H1 (cell line): ENCODE data around the gene TGM3. TPM values are rescaled to one million over a fixed set of nuclear protein-coding genes. Genes with fewer than 3 reads are reported as not detected.
A peak's percentile ranks its signal among the peaks of the same experiment; 100 is the strongest.

Experiments
- CTCF ChIA-PET: fragments of 300-600 bp; sonication (Branson Sonifier 250); formaldehyde crosslinking; loops from one replicate; lab custom pipeline; 2021; ENCODE audit not compliant: partially characterized antibody; lab: Charles Lee
- POLR2A ChIA-PET: fragments of 300-600 bp; sonication (Branson Sonifier 250); formaldehyde crosslinking; loops from one replicate; lab custom pipeline; 2021; ENCODE audit warnings: inconsistent platforms; ENCODE audit not compliant: partially characterized antibody; lab: Charles Lee
- DNase-seq, 2 experiments: peaks; one replicate each; pipeline versions ENCODE4 v3.0.0 to v3.0.0-alpha.2; 2010 to 2022; ENCODE audit warnings: low spot score in 2 of 2, low read depth in 1 of 2, mixed read lengths in 1 of 2
- FAIRE-seq: peaks from 2 replicates; lab custom pipeline; 2011; peaks lifted over from hg19 to GRCh38; lab: Jason Lieb, UNC
- H2AFZ ChIP-seq: 2 replicates; pipeline ENCODE4 v1.8.1; 2012; ENCODE audit warnings: low read length, inconsistent platforms
- H2AK5ac ChIP-seq: 2 replicates; pipeline ENCODE4 v1.6.1; 2013; ENCODE audit warnings: low read depth, low read length
- H2BK120ac ChIP-seq: replicated peaks from 2 replicates; pipeline ENCODE3; 2013; ENCODE audit warnings: low read depth, low read length, inconsistent platforms
- H2BK12ac ChIP-seq: 2 replicates; pipeline ENCODE4 v1.6.1; 2013; ENCODE audit warnings: low read depth, low read length
- H2BK15ac ChIP-seq: 2 replicates; pipeline ENCODE4 v1.6.1; 2013; ENCODE audit warnings: low read length
- H2BK20ac ChIP-seq: 2 replicates; pipeline ENCODE4 v1.6.1; 2013; ENCODE audit warnings: low read length
- H2BK5ac ChIP-seq: 2 replicates; pipeline ENCODE4 v1.6.1; 2013; ENCODE audit warnings: low read depth, low read length
- H3K14ac ChIP-seq: 2 replicates; pipeline ENCODE4 v1.6.1; 2013; ENCODE audit warnings: inconsistent platforms; ENCODE audit not compliant: insufficient read length
- H3K18ac ChIP-seq: 2 replicates; pipeline ENCODE4 v1.6.1; 2013; ENCODE audit warnings: low read length; ENCODE audit errors: extremely low read depth
- H3K23ac ChIP-seq: 2 replicates; pipeline ENCODE4 v1.6.1; 2013; ENCODE audit warnings: inconsistent platforms; ENCODE audit not compliant: insufficient read length
- H3K23me2 ChIP-seq: 2 replicates; pipeline ENCODE4 v1.6.1; 2013; ENCODE audit warnings: low read depth, low read length
- H3K27ac ChIP-seq: 2 replicates; pipeline ENCODE4 v1.6.1; 2011; ENCODE audit warnings: low read depth, low read length, inconsistent platforms
- H3K27me3 ChIP-seq, 4 experiments: replicated peaks in 1 of 4; 1 replicate in 1 of 4; 2 replicates in 3 of 4; pipeline versions ENCODE4 v1.6.1 to v1.8.1; 2011 to 2013; ENCODE audit warnings: low read length in 3 of 4, mild to moderate bottlenecking in 3 of 4, inconsistent platforms in 2 of 4, mixed read lengths in 2 of 4, moderate library complexity in 1 of 4; ENCODE audit not compliant: control insufficient read depth in 3 of 4, insufficient read depth in 3 of 4; ENCODE audit errors: extremely low read depth in 1 of 4
- H3K36me3 ChIP-seq, 4 experiments: 2 replicates each; pipeline versions ENCODE4 v1.6.1 to v1.8.1; 2011 to 2013; ENCODE audit warnings: mild to moderate bottlenecking in 4 of 4, low read length in 3 of 4, moderate library complexity in 2 of 4, control low read depth in 1 of 4, inconsistent platforms in 1 of 4; ENCODE audit not compliant: insufficient read depth in 4 of 4, control insufficient read depth in 2 of 4
- H3K4ac ChIP-seq: replicated peaks from 2 replicates; pipeline ENCODE3; 2013; ENCODE audit warnings: low read length, low read depth, mixed read lengths, inconsistent platforms; ENCODE audit not compliant: insufficient read length
- H3K4me1 ChIP-seq, 4 experiments: replicated peaks in 1 of 4; 1 replicate in 1 of 4; 2 replicates in 3 of 4; pipeline versions ENCODE4 v1.6.1 to v1.8.1; 2011 to 2013; ENCODE audit warnings: low read length in 3 of 4, inconsistent platforms in 2 of 4, mixed read lengths in 1 of 4; ENCODE audit not compliant: insufficient read depth in 4 of 4, control insufficient read depth in 3 of 4
- H3K4me2 ChIP-seq, 2 experiments: 2 replicates each; pipeline versions ENCODE4 v1.6.1 to v1.8.1; 2011 to 2013; ENCODE audit warnings: low read depth in 2 of 2, low read length in 2 of 2, control low read depth in 1 of 2, inconsistent platforms in 1 of 2, mild to moderate bottlenecking in 1 of 2; ENCODE audit not compliant: insufficient read depth in 1 of 2
- H3K4me3 ChIP-seq, 4 experiments: fragments of 200-600, 300-600 bp in 1 of 4; sonication (generic), shearing (Covaris generic), sonication (Bioruptor Twin) in 1 of 4; 2 replicates each; pipeline versions ENCODE4 v1.5.1 to v1.8.1; 2011 to 2016; ENCODE audit warnings: low read length in 4 of 4, low read depth in 3 of 4, control low read depth in 2 of 4, inconsistent platforms in 2 of 4, mild to moderate bottlenecking in 2 of 4, mixed read lengths in 1 of 4, moderate library complexity in 1 of 4; ENCODE audit not compliant: insufficient read depth in 2 of 4; ENCODE audit errors: extremely low read depth in 1 of 4
- H3K56ac ChIP-seq: replicated peaks from 2 replicates; pipeline ENCODE3; 2013; ENCODE audit warnings: low read depth, mild to moderate bottlenecking, mixed read lengths, low read length, inconsistent platforms; ENCODE audit not compliant: insufficient read length
- H3K79me1 ChIP-seq: 2 replicates; pipeline ENCODE4 v1.6.1; 2013; ENCODE audit warnings: low read depth, low read length, control low read depth
- H3K79me2 ChIP-seq, 2 experiments: 2 replicates each; pipeline versions ENCODE4 v1.6.1 to v1.8.1; 2012 to 2013; ENCODE audit warnings: low read length in 2 of 2, mild to moderate bottlenecking in 2 of 2, inconsistent platforms in 1 of 2; ENCODE audit not compliant: insufficient read depth in 2 of 2, control insufficient read depth in 1 of 2
- H3K9ac ChIP-seq, 4 experiments: replicated peaks in 1 of 4; 1 replicate in 1 of 4; 2 replicates in 3 of 4; pipeline versions ENCODE4 v1.6.1 to v1.8.1; 2011 to 2013; ENCODE audit warnings: low read depth in 3 of 4, low read length in 3 of 4, control low read depth in 2 of 4, mild to moderate bottlenecking in 2 of 4, moderate library complexity in 2 of 4, inconsistent platforms in 1 of 4; ENCODE audit errors: extremely low read depth in 1 of 4
- H3K9me3 ChIP-seq, 2 experiments: 2 replicates each; pipeline versions ENCODE4 v1.6.1 to v1.8.1; 2012 to 2013; ENCODE audit warnings: mild to moderate bottlenecking in 2 of 2, moderate library complexity in 2 of 2, control low read depth in 1 of 2, inconsistent platforms in 1 of 2, low read depth in 1 of 2, low read length in 1 of 2, mixed read lengths in 1 of 2; ENCODE audit not compliant: insufficient read depth in 2 of 2
- H4K20me1 ChIP-seq, 2 experiments: replicated peaks in 1 of 2; 2 replicates each; pipeline versions ENCODE3 to v1.8.1; 2011 to 2013; ENCODE audit warnings: inconsistent platforms in 2 of 2, low read length in 2 of 2, mild to moderate bottlenecking in 1 of 2; ENCODE audit not compliant: insufficient read depth in 2 of 2, control insufficient read depth in 1 of 2
- H4K5ac ChIP-seq: 2 replicates; pipeline ENCODE4 v1.6.1; 2013; ENCODE audit warnings: low read length, low read depth, mixed read lengths, inconsistent platforms; ENCODE audit not compliant: insufficient read length
- H4K8ac ChIP-seq: 2 replicates; pipeline ENCODE4 v1.8.0; 2013; ENCODE audit warnings: mild to moderate bottlenecking, moderate library complexity, low read length, inconsistent platforms; ENCODE audit not compliant: insufficient read depth; ENCODE audit errors: extremely low read depth
- H4K91ac ChIP-seq: replicated peaks from 2 replicates; pipeline ENCODE3; 2013; ENCODE audit warnings: low read length, mixed read lengths, inconsistent platforms; ENCODE audit not compliant: insufficient read length
- EZH2 ChIP-seq: fragments of 200-600 bp; sonication (generic); IDR thresholded peaks from 2 replicates; pipeline ENCODE4 v1.7.1; 2012; ENCODE audit warnings: low read depth, mild to moderate bottlenecking, moderate library complexity, low read length, inconsistent platforms; ENCODE audit not compliant: severe bottlenecking
- KDM5A ChIP-seq: fragments of 200-600 bp; IDR thresholded peaks from 2 replicates; pipeline ENCODE4 v1.7.1; 2012; ENCODE audit warnings: mild to moderate bottlenecking, low read length, inconsistent platforms, mixed read lengths
- MAFK ChIP-seq: IDR thresholded peaks from 2 replicates; pipeline ENCODE4 v1.6.1; 2012; ENCODE audit warnings: low read depth, mild to moderate bottlenecking, improper control_type of control experiment, low read length
- POLR2A ChIP-seq, 2 experiments: IDR thresholded peaks; 1 replicate in 1 of 2; 2 replicates in 1 of 2; pipeline ENCODE4 v1.6.1; 2011; ENCODE audit warnings: low read depth in 2 of 2, low read length in 2 of 2, mild to moderate bottlenecking in 2 of 2; ENCODE audit errors: control extremely low read depth in 1 of 2
- WGBS, 2 experiments: shearing (Covaris generic) in 1 of 2; methylation state at CpG; one replicate each; pipeline versions ENCODE4 v1.1.6 to v1.1.7; 2013 to 2015; ENCODE audit warnings: low lambda C conversion rate in 2 of 2, mixed read lengths in 2 of 2, inconsistent platforms in 1 of 2, low coverage in 1 of 2, missing lambda C conversion rate in 1 of 2; ENCODE audit not compliant: insufficient replicate concordance in 2 of 2, insufficient coverage in 1 of 2, insufficient read length in 1 of 2; ENCODE audit errors: extremely low coverage in 1 of 2, missing lambda C conversion rate in 1 of 2; 5-methylcytosine and 5-hydroxymethylcytosine counted together
- polyA plus RNA-seq, 7 experiments: library from polyadenylated mRNA; depleted of rRNA in 3 of 7; stranded (reverse) in 5 of 7; unstranded in 2 of 7; fragments of >200 nt in 5 of 7; fragments of 200-250 nt in 2 of 7; gene quantifications; 1 replicate in 5 of 7; 2 replicates in 1 of 7; 4 replicates in 1 of 7; pipeline versions ENCODE4 v1.2.1 to v1.2.3, GENCODE V29; 2011 to 2013; ENCODE audit warnings: missing spikeins in 2 of 7, mixed read lengths in 2 of 7
- total RNA-seq: library from RNA; stranded (reverse); fragmentation: NEBNext Ultra II Directional; extraction: Animal tissue kit (Norgen Biotek cat#: 25700); gene quantifications from 2 replicates; pipeline ENCODE4 v1.2.1, GENCODE V29; 2021

Gene TGM3
- total and polyA plus RNA-seq, 2 of the 8 experiments (the other 6 are each of a cell fraction or from before 2014, with no cell fraction given), result 0.12 TPM; not detected in 1

GRCh38 chr20:2285613-2286012 lies 10.2 kb upstream of the TGM3 start:
- Histone ChIP-seq H3K4ac (no peak overlapping the region), H3K4me3 (no peak overlapping the region), H3K27ac (no peak overlapping the region)
- 95% methylated on average over 4 of the region's 4 CpGs; no CpG with 5 or more reads in 1 of the 2 experiments for WGBS, 2 experiments
- FAIRE-seq, result no peak
- CTCF ChIA-PET, result interaction anchor here (1.2 to 3.2 kb wide), 2 partner anchors 10 to 78 kb away, joined by 3 to 10 read pairs; no protein-coding TSS in a partner anchor
- no peak for TF ChIP-seq KDM5A
- no peak for TF ChIP-seq POLR2A (IDR thresholded peaks at IDR 0.05; ENCODE audit: control extremely low read depth in 1 of 2, low read depth in 2 of 2, low read length in 2 of 2)
- peak; percentile 11; the same call in 1 of the 2 replicates for TF ChIP-seq MAFK
- no peak for TF ChIP-seq EZH2
- TF ChIP-seq, all 59 proteins: peak for 1
- H3K4me1 ChIP-seq, result peaks cover 0 to 4% (median 0%) of the 10 kb centered on the region in 4 experiments; a peak in 1 of 7 replicates
- no peaks in the 10 kb centered on the region for H3K27me3 ChIP-seq
- H4K91ac ChIP-seq, result no peak overlapping the region
- H3K36me3 ChIP-seq, result no peaks in the 10 kb centered on the region
- no peak overlapping the region for H3K14ac ChIP-seq
- no peak overlapping the region for H2BK12ac ChIP-seq
- no peak overlapping the region for H4K8ac ChIP-seq
- no peaks in the 10 kb centered on the region for H4K20me1 ChIP-seq
- no peak overlapping the region for H2BK15ac ChIP-seq
- no peaks in the 10 kb centered on the region for H3K79me1 ChIP-seq
- H3K18ac ChIP-seq, result no peak overlapping the region
- H3K9ac ChIP-seq, result no peak overlapping the region
- DNase-seq, result no peak
- POLR2A ChIA-PET, result no interaction called here
- H2AFZ ChIP-seq, result no peak overlapping the region
- H2BK5ac ChIP-seq, result no peak overlapping the region
- H4K5ac ChIP-seq, result no peak overlapping the region
- H3K79me2 ChIP-seq, result no peaks in the 10 kb centered on the region
- H3K56ac ChIP-seq, result no peak overlapping the region
- H3K4me2 ChIP-seq, result no peak overlapping the region
- no peak overlapping the region for H3K23ac ChIP-seq
- no peak overlapping the region for H2AK5ac ChIP-seq
- no peaks in the 10 kb centered on the region for H3K9me3 ChIP-seq
- no peaks in the 10 kb centered on the region for H3K23me2 ChIP-seq
- no peak overlapping the region for H2BK120ac ChIP-seq
- no peak overlapping the region for H2BK20ac ChIP-seq
